HCT116 (cell line): ENCODE data around the gene SALL4.

ENCODE experiments used
- CTCF ChIP-seq, 3 experiments: fragments of 200-600 bp in 1 of 3; sonication (generic) in 1 of 3; IDR thresholded peaks in 2 of 3; conservative IDR thresholded peaks in 1 of 3; 2 replicates each; pipeline ENCODE4 v1.5.1; 2012 to 2017; ENCODE audit warnings: low read depth in 2 of 3, low read length in 2 of 3, antibody characterized with exemption in 1 of 3, borderline replicate concordance in 1 of 3, control low read depth in 1 of 3, mild to moderate bottlenecking in 1 of 3, mixed read lengths in 1 of 3, mixed run types in 1 of 3, moderate library complexity in 1 of 3; ENCODE audit not compliant: insufficient read depth in 1 of 3
- EZH2 ChIP-seq: fragments of 200-600 bp; sonication (generic); IDR thresholded peaks from 2 replicates; pipeline ENCODE4 v1.6.1; 2017; ENCODE audit warnings: antibody characterized with exemption, mixed run types
- EZH2phosphoT487 ChIP-seq: fragments of 200-600 bp; IDR thresholded peaks from 2 replicates; pipeline ENCODE4 v1.6.1; 2018; ENCODE audit warnings: antibody characterized with exemption, borderline replicate concordance
- FOSL1 ChIP-seq: IDR thresholded peaks from 2 replicates; pipeline ENCODE4 v1.6.1; 2012; ENCODE audit warnings: low read depth
- JUND ChIP-seq: IDR thresholded peaks from 2 replicates; pipeline ENCODE4 v1.6.1; 2012
- POLR2A ChIP-seq: IDR thresholded peaks from 2 replicates; pipeline ENCODE4 v1.7.0; 2011; ENCODE audit warnings: borderline replicate concordance; ENCODE audit not compliant: insufficient read depth, insufficient read length; ENCODE audit errors: extremely low read depth
- POLR2AphosphoS5 ChIP-seq: IDR thresholded peaks from 2 replicates; pipeline ENCODE4 v1.6.1; 2011; ENCODE audit warnings: mild to moderate bottlenecking, low read depth, low read length, moderate library complexity
- RAD21 ChIP-seq: IDR thresholded peaks from 2 replicates; pipeline ENCODE4 v1.6.1; 2012; ENCODE audit warnings: low read depth, mild to moderate bottlenecking

- TF ChIP-seq POLR2A (no peak), CTCF (IDR thresholded peaks at IDR 0.05 in 2 of 3, conservative IDR thresholded peaks at IDR 0.05 in 1 of 3; ENCODE audit: borderline replicate concordance in 1 of 3, insufficient read depth in 1 of 3, low read depth in 2 of 3, low read length in 2 of 3) (no peak), EZH2 (no peak), EZH2phosphoT487 (no peak), POLR2AphosphoS5 (no peak), RAD21 (no peak), JUND (no peak), FOSL1 (no peak)
These were observed 548 bp downstream of the SALL4 start for GRCh38 chr20:51801823-51802123.
